K562 (cell line): ENCODE measurements around the gene DNAH3. TPM values are rescaled to one million over a fixed set of nuclear protein-coding genes. Genes with fewer than 3 reads are reported as not detected.

Source experiments
- CBFA2T3 ChIP-seq: fragments of 450-650 bp; IDR thresholded peaks from 2 replicates; pipeline ENCODE4 v1.6.1; 2017
- CHD4 ChIP-seq: fragments of 200-600 bp; sonication (generic); IDR thresholded peaks from 3 replicates; pipeline ENCODE4 v1.6.1; 2012; ENCODE audit warnings: low read depth, mild to moderate bottlenecking, mixed read lengths, low read length, inconsistent platforms; ENCODE audit not compliant: insufficient read depth, insufficient replicate concordance, poor library complexity, severe bottlenecking
- CREB3L1 ChIP-seq: fragments of 450-650 bp; IDR thresholded peaks from 2 replicates; pipeline ENCODE4 v1.6.1; 2014; ENCODE audit warnings: low read depth, mild to moderate bottlenecking, moderate library complexity, borderline replicate concordance
- MYBL2 ChIP-seq, 2 experiments: fragments of 450-650 bp in 1 of 2; sonication (generic) in 1 of 2; formaldehyde crosslinking in 1 of 2; IDR thresholded peaks; 2 replicates each; pipeline versions ENCODE4 v1.6.1 to v1.8.1; 2017 to 2022; ENCODE audit warnings: borderline replicate concordance in 1 of 2, inconsistent platforms in 1 of 2, low read depth in 1 of 2, mild to moderate bottlenecking in 1 of 2, missing genetic modification reagents in 1 of 2, moderate library complexity in 1 of 2
- MYC ChIP-seq, 2 experiments: fragments of 250-450 bp in 1 of 2; sonication (Bioruptor Pico) in 1 of 2; IDR thresholded peaks; 2 replicates each; pipeline versions ENCODE4 v1.5.1 to v1.6.1; 2012 to 2021; ENCODE audit warnings: low read depth in 2 of 2, borderline replicate concordance in 1 of 2, improper control_type of control experiment in 1 of 2, low read length in 1 of 2, mild to moderate bottlenecking in 1 of 2, moderate library complexity in 1 of 2
- NFE2L1 ChIP-seq: fragments of 450-650 bp; IDR thresholded peaks from 2 replicates; pipeline ENCODE4 v1.6.1; 2016; ENCODE audit warnings: missing genetic modification characterization, low read depth, mild to moderate bottlenecking, missing compliant biosample characterization, moderate library complexity, borderline replicate concordance
- PHF8 ChIP-seq: fragments of 200-600 bp; sonication (generic); IDR thresholded peaks from 2 replicates; pipeline ENCODE4 v1.6.1; 2012; ENCODE audit warnings: mixed run types, mild to moderate bottlenecking, inconsistent platforms, low read length, moderate library complexity, borderline replicate concordance
- RBM22 ChIP-seq: fragments of 200-400 bp; formaldehyde crosslinking; IDR thresholded peaks from 2 replicates; pipeline ENCODE4 v1.6.1; 2018; ENCODE audit warnings: low read length, low read depth; ENCODE audit not compliant: poor library complexity, severe bottlenecking
- RBM34 ChIP-seq: fragments of 200-400 bp; formaldehyde crosslinking; IDR thresholded peaks from 2 replicates; pipeline ENCODE4 v1.6.1; 2018; ENCODE audit warnings: low read length, borderline replicate concordance; ENCODE audit not compliant: insufficient read depth
- SFPQ ChIP-seq: fragments of 200-400 bp; formaldehyde crosslinking; IDR thresholded peaks from 2 replicates; pipeline ENCODE4 v1.6.1; 2017; ENCODE audit warnings: mild to moderate bottlenecking, low read depth, low read length, moderate library complexity
- SNIP1 ChIP-seq: fragments of 450-650 bp; IDR thresholded peaks from 2 replicates; pipeline ENCODE4 v1.7.1; 2017; ENCODE audit warnings: low read depth, mild to moderate bottlenecking
- TAL1 ChIP-seq: fragments of 450-650 bp; IDR thresholded peaks from 2 replicates; pipeline ENCODE4 v1.6.1; 2016; ENCODE audit warnings: mild to moderate bottlenecking
- TCF7L2 ChIP-seq: fragments of 150-350 bp; IDR thresholded peaks from 2 replicates; pipeline ENCODE4 v1.6.1; 2016; ENCODE audit warnings: low read depth, mild to moderate bottlenecking, low read length, moderate library complexity
- UBTF ChIP-seq, 2 experiments: IDR thresholded peaks; 2 replicates each; pipeline ENCODE4 v1.6.1; 2012; ENCODE audit warnings: improper control_type of control experiment in 2 of 2, low read depth in 2 of 2, low read length in 2 of 2, borderline replicate concordance in 1 of 2
- ZBTB34 ChIP-seq: fragments of 250-450 bp; sonication (Bioruptor Pico); IDR thresholded peaks from 2 replicates; pipeline ENCODE4 v1.8.0; 2021; ENCODE audit warnings: mild to moderate bottlenecking, moderate library complexity
- ZNF561 ChIP-seq: fragments of 450-650 bp; formaldehyde crosslinking; conservative IDR thresholded peaks from 2 replicates; pipeline ENCODE4 v1.4.0; 2020; ENCODE audit warnings: mild to moderate bottlenecking, moderate library complexity
- ZNF57 ChIP-seq: fragments of 450-650 bp; formaldehyde crosslinking; IDR thresholded peaks from 2 replicates; pipeline ENCODE4 v1.4.0; 2020; ENCODE audit warnings: mild to moderate bottlenecking, moderate library complexity
- ZNF717 ChIP-seq: fragments of 250-450 bp; sonication (Bioruptor Pico); IDR thresholded peaks from 2 replicates; pipeline ENCODE4 v1.5.0; 2021
- polyA plus RNA-seq, 8 experiments: library from polyadenylated mRNA; depleted of rRNA in 4 of 8; stranded (reverse) in 5 of 8; unstranded in 3 of 8; fragments of >200 nt; fragmentation: Nextera tagmentation in 2 of 8; fragmentation: Illumina TruSeq in 1 of 8; extraction: Ambion mirVana in 2 of 8; extraction: Trizol in 1 of 8; gene quantifications; 2 replicates each; pipeline versions ENCODE4 v1.2.1 to v1.2.3, GENCODE V29; 2011 to 2014; ENCODE audit warnings: inconsistent platforms in 1 of 8, missing spikeins in 1 of 8
- total RNA-seq, 7 experiments: library from RNA; depleted of rRNA in 6 of 7; stranded (reverse); fragments of >200 nt in 6 of 7; fragmentation: Illumina TruSeq in 2 of 7; extraction: Trizol in 2 of 7; gene quantifications; 2 replicates each; pipeline versions ENCODE4 v1.2.1 to v1.2.3, GENCODE V29; 2011 to 2021; ENCODE audit warnings: low replicate concordance in 1 of 7

DNAH3 gene
- total and polyA plus RNA-seq, 9 of the 15 experiments (the other 6 are each of a cell fraction or from before 2014, with no cell fraction given), result 0.32 to 0.84 (median 0.44) TPM

GRCh38 chr16:20918486-20919239 lies 232.0 kb downstream of the DNAH3 start (continued):
- TF ChIP-seq NFE2L1 (tag) (no peak), CBFA2T3 (peak; percentile 49; the same call in 1 of the 2 replicates), ZNF717 (CRISPR knock-in tag) (no peak), PHF8 (no peak), CREB3L1 (peak; percentile 68; the same call in 1 of the 2 replicates), ZBTB34 (no peak), UBTF (IDR thresholded peaks at IDR 0.05; ENCODE audit: borderline replicate concordance in 1 of 2, low read depth in 2 of 2, low read length in 2 of 2) (no peak), TCF7L2 (no peak), MYC (IDR thresholded peaks at IDR 0.05; ENCODE audit: low read depth, low read length) (peak; percentile 100), MYC (CRISPR knock-in tag; IDR thresholded peaks at IDR 0.05; ENCODE audit: borderline replicate concordance, low read depth) (peak; percentile 73; the same call in 1 of the 2 replicates), RBM22 (no peak), ZNF57 (no peak), ZNF561 (CRISPR knock-in tag) (no peak), SNIP1 (no peak), SFPQ (no peak), RBM34 (no peak), TAL1 (no peak), CHD4 (no peak), MYBL2 (IDR thresholded peaks at IDR 0.05; ENCODE audit: low read depth) (no peak), MYBL2 (CRISPR knock-in tag; IDR thresholded peaks at IDR 0.05; ENCODE audit: borderline replicate concordance) (no peak)
